Ectodermal cell (in vitro differentiated cells): Measurements from ENCODE around the gene AFDN.

Experiments
- H3K27ac ChIP-seq: 2 replicates; pipeline ENCODE4 v1.7.0; 2013; ENCODE audit warnings: mild to moderate bottlenecking, low read depth, low read length; ENCODE audit not compliant: insufficient read depth, poor library complexity, severe bottlenecking
- H3K27me3 ChIP-seq: 2 replicates; pipeline ENCODE4 v1.7.0; 2013; ENCODE audit warnings: mild to moderate bottlenecking, low read length; ENCODE audit not compliant: insufficient read depth, control insufficient read depth, poor library complexity, severe bottlenecking
- H3K36me3 ChIP-seq: one replicate; pipeline ENCODE4 v1.7.0; 2013; ENCODE audit warnings: low read length; ENCODE audit not compliant: control insufficient read depth, insufficient read depth
- H3K4me1 ChIP-seq: one replicate; pipeline ENCODE4 v1.7.0; 2013; ENCODE audit warnings: low read length; ENCODE audit not compliant: control insufficient read depth, insufficient read depth
- H3K4me3 ChIP-seq: 2 replicates; pipeline ENCODE4 v1.7.0; 2013; ENCODE audit warnings: low read depth, low read length, control low read depth; ENCODE audit not compliant: insufficient read depth
- H3K9me3 ChIP-seq: 2 replicates; pipeline ENCODE4 v1.7.0; 2013; ENCODE audit warnings: mild to moderate bottlenecking, low read length, moderate library complexity; ENCODE audit not compliant: control insufficient read depth
- WGBS, 2 experiments: methylation state at CpG; one replicate each; pipeline ENCODE4 v1.1.7; 2013; ENCODE audit warnings: missing lambda C conversion rate in 2 of 2; 5-methylcytosine and 5-hydroxymethylcytosine counted together

Gene AFDN

DNA sequence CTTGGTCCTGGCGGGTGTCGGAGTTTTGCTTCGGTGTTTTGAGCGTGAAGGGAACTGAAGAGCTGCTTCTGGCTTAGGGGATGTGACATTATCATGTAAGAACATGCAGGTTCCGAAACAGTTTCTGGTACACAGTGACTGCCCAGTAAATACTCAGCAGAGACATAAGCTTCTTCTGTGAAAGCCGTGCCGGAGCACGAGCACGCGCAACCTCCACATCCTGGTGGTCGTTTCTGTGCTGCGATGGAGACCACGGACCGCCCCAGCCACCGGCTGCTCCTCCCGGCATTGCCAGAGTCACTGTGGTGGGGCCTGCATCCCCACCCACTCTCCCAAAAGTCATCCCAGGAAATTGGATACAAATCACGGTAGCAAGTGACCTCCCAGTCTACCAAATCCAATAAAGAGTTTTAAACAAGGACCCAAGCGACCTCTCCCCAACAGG, 189.5 kb downstream of the AFDN start:
- WGBS, 2 experiments: 92 to 93% methylated on average over 18 of the region's 18 CpGs
- Histone ChIP-seq H3K4me1 (no peaks in the 10 kb centered on the region), H3K9me3 (no peaks in the 10 kb centered on the region)

DNA sequence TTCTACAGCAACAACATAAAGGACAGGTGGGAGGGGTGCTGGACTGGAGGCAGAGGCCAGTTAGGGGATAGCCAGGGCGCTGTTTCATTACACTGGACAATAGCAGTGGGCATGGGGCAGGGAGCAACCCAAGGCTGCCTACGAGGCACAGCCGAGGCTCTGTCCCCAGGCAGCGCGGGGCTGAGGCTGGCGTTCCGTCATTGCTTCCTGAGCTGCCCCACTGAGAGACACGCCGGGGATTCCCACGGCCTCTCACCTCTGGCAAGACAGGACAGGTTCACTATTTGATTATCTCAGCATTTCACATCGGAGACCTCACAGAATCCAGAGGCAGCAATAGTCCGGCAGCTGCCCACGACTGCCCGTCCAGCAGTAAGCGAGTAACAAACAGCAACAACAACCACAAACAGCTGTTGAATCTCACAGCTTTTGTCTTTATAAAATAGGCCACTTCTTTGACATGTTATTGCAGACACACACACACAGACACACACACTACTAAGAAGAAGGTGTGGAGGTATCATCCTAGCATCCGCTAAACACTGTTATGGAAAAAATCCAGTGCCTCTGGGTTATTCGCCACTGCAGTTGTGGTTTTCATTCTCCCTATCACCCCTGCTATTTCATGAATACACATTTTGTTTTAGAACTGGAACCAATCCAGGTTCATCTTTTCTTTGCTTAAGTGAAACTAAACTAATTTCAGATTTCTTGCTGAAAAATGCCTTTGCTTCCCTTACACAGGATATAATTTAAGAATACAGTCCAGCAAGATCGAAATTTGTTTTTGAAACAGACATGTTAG, 190.2 kb downstream of the AFDN start:
- no peak overlapping the region for H3K27ac ChIP-seq
- WGBS, 2 experiments: 73 to 74% methylated on average over 18 of the region's 18 CpGs
- no peak overlapping the region for H3K4me3 ChIP-seq
- H3K9me3 ChIP-seq: no peaks in the 10 kb centered on the region
- H3K36me3 ChIP-seq: peaks cover 3% of the 10 kb centered on the region
- no peaks in the 10 kb centered on the region for H3K4me1 ChIP-seq
- H3K27me3 ChIP-seq: no peaks in the 10 kb centered on the region

More for the DNA sequence above, 189.5 kb downstream of the AFDN start:
- Histone ChIP-seq H3K27me3 (no peaks in the 10 kb centered on the region), H3K36me3 (peaks cover 3% of the 10 kb centered on the region), H3K27ac (no peak overlapping the region), H3K4me3 (no peak overlapping the region)

DNA sequence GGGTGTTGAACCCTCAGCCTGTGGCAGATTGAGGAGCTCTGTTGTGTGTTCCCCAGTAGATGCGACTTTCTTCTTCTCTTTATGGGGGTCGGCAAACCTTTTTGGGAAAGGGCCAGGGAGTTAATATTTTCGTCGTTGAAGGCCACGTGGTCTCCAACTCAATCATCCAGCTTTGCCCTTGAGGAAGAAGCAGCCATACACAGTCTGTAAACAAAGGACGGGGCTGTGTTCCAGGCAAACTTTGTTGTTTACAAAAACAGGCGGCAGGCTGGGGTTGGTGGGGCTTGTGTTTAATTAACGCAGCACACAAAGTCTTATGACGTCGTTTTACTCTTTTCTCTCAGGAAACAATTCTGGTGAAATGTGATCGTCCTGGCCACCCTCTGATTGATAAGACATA, 190.9 kb downstream of the AFDN start:
- H3K4me1 ChIP-seq: no peaks in the 10 kb centered on the region
- WGBS, 2 experiments: 92% methylated on average over 11 of the region's 11 CpGs
- H3K27me3 ChIP-seq: no peaks in the 10 kb centered on the region
- no peak overlapping the region for H3K4me3 ChIP-seq
- peaks cover 3% of the 10 kb centered on the region for H3K36me3 ChIP-seq
- H3K27ac ChIP-seq: no peak overlapping the region
- no peaks in the 10 kb centered on the region for H3K9me3 ChIP-seq

DNA sequence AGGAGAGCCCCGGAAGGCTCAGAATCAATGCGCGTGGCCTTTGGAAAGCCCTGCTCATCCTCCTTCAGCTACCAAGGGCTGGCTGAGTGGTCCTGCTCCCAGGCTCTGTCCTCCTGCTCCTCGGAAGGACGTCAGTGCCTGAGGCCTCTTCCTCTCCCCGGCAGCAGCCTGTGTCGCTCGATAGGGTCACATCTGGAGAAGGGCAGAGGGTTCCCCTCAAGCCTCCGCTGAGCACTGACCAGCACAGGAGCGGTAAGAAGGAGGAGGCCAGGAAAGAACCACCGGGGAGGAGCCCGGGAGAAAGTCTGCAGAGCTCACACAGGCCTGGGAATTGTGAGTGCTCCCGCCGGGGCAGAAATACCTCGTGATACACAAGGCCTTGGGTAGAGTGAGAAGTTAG, 192.0 kb downstream of the AFDN start:
- Histone ChIP-seq H3K4me3 (no peak overlapping the region), H3K27me3 (no peaks in the 10 kb centered on the region), H3K9me3 (no peaks in the 10 kb centered on the region), H3K4me1 (no peaks in the 10 kb centered on the region), H3K27ac (no peak overlapping the region), H3K36me3 (peaks cover 3% of the 10 kb centered on the region)
- 91 to 92% methylated on average over 15 of the region's 15 CpGs for WGBS, 2 experiments

- H3K27ac ChIP-seq: no peak overlapping the region
- H3K4me3 ChIP-seq: no peak overlapping the region
- no peaks in the 10 kb centered on the region for H3K4me1 ChIP-seq
- H3K36me3 ChIP-seq: peaks cover 3% of the 10 kb centered on the region
- H3K9me3 ChIP-seq: no peaks in the 10 kb centered on the region
- H3K27me3 ChIP-seq: no peaks in the 10 kb centered on the region
- WGBS, 2 experiments: 93 to 97% methylated on average over 7 of the region's 8 CpGs
These were observed 193.5 kb downstream of the AFDN start for GRCh38 chr6:168020242-168020641.

DNA sequence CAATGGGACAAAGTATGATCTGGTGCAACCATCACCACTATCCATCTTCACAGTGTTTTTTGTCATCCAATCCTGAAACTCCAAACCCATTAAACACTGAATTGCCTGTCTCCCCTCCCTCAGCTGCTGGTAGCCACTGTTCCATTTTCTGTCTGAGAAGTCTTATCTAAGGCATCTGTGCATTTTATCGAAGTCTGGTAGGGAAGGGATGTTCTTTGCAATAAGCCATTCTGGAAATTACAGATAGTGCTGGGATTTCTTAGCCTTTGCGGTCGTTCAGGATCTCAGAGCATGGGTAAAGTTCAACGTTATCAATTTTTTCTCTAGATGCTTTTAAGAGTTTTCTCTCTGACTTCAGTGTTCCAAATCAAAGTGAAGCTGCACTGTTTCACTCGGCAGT, 194.9 kb downstream of the AFDN start:
- H3K4me3 ChIP-seq: no peak overlapping the region
- no peaks in the 10 kb centered on the region for H3K9me3 ChIP-seq
- H3K27ac ChIP-seq: no peak overlapping the region
- no peaks in the 10 kb centered on the region for H3K27me3 ChIP-seq
- no peaks in the 10 kb centered on the region for H3K36me3 ChIP-seq
- WGBS, 2 experiments: 93 to 96% methylated on average over 4 to 5 of the region's 5 CpGs
- H3K4me1 ChIP-seq: no peaks in the 10 kb centered on the region
